OCI-LY7 (cell line): ENCODE measurements around the gene CCDC172. TPM values are rescaled to one million over a fixed set of nuclear protein-coding genes. Genes with fewer than 3 reads are reported as not detected.

Experiments
- BruUV-seq: library from RNA; stranded (reverse); fragments of 400-500 nt; replicated peaks from 2 replicates; lab custom pipeline; 2021; lab: Mats Ljungman, UMichigan
- CTCF ChIA-PET: fragments of 300-600 bp; sonication (Branson Sonifier 250); formaldehyde crosslinking; loops from one replicate; lab custom pipeline; 2022; ENCODE audit warnings: antibody characterized with exemption; ENCODE audit not compliant: unreplicated experiment; lab: Charles Lee
- POLR2A ChIA-PET: fragments of 300-600 bp; sonication (Branson Sonifier 250); formaldehyde crosslinking; loops from one replicate; lab custom pipeline; 2022; ENCODE audit warnings: antibody characterized with exemption; lab: Charles Lee
- DNase-seq: peaks from one replicate; pipeline ENCODE4 v3.0.0-alpha.2; 2015; ENCODE audit warnings: low spot score
- H2AFZ ChIP-seq: fragments of 200-600 bp; sonication (generic), shearing (Covaris generic); 2 replicates; pipeline ENCODE4 v1.6.1; 2014; ENCODE audit warnings: mild to moderate bottlenecking, antibody characterized with exemption, low read length, moderate library complexity
- H3K27ac ChIP-seq: fragments of 200-600 bp; sonication (generic); 2 replicates; pipeline ENCODE4 v1.5.1; 2014; ENCODE audit warnings: mixed run types, low read depth, mild to moderate bottlenecking, moderate library complexity, low read length, inconsistent platforms; ENCODE audit not compliant: poor library complexity, severe bottlenecking
- H3K36me3 ChIP-seq: fragments of 200-600 bp; sonication (generic); 2 replicates; pipeline ENCODE4 v1.6.1; 2014; ENCODE audit warnings: mild to moderate bottlenecking, antibody characterized with exemption, low read length, moderate library complexity, mixed read lengths; ENCODE audit not compliant: insufficient read depth
- H3K4me1 ChIP-seq: fragments of 200-600 bp; sonication (generic); 2 replicates; pipeline ENCODE4 v1.5.1; 2014; ENCODE audit warnings: mild to moderate bottlenecking, low read length; ENCODE audit not compliant: insufficient read depth, poor library complexity, severe bottlenecking
- H3K4me2 ChIP-seq: fragments of 200-600 bp; sonication (generic); 2 replicates; pipeline ENCODE4 v1.6.1; 2014; ENCODE audit warnings: mild to moderate bottlenecking, low read length
- H3K4me3 ChIP-seq: fragments of 200-600 bp; sonication (generic); 2 replicates; pipeline ENCODE4 v1.5.1; 2014; ENCODE audit warnings: mild to moderate bottlenecking, low read depth, low read length; ENCODE audit not compliant: poor library complexity, severe bottlenecking
- H3K79me2 ChIP-seq: fragments of 200-600 bp; sonication (generic); 2 replicates; pipeline ENCODE4 v1.6.1; 2016; ENCODE audit warnings: low read depth, mild to moderate bottlenecking, low read length, moderate library complexity, mixed read lengths; ENCODE audit not compliant: insufficient read depth
- H3K9me2 ChIP-seq: fragments of 200-600 bp; sonication (generic); 2 replicates; pipeline ENCODE4 v1.6.1; 2016; ENCODE audit warnings: mild to moderate bottlenecking, low read length, mixed read lengths; ENCODE audit not compliant: insufficient read depth
- H3K9me3 ChIP-seq: fragments of 200-600 bp; sonication (generic); 2 replicates; pipeline ENCODE4 v1.6.1; 2014; ENCODE audit warnings: mild to moderate bottlenecking, mixed run types, low read length, mixed read lengths
- H4K20me1 ChIP-seq: fragments of 200-600 bp; sonication (generic); 2 replicates; pipeline ENCODE4 v1.6.1; 2014; ENCODE audit warnings: mild to moderate bottlenecking, antibody characterized with exemption, low read length, moderate library complexity, mixed read lengths; ENCODE audit not compliant: insufficient read depth
- EZH2phosphoT487 ChIP-seq: fragments of 200-600 bp; sonication (generic); IDR thresholded peaks from 2 replicates; pipeline ENCODE4 v1.6.1; 2018; ENCODE audit warnings: low read depth, borderline replicate concordance, mild to moderate bottlenecking, mixed run types, antibody characterized with exemption, low read length, moderate library complexity, mixed read lengths
- intact Hi-C: fragments of 100-400 bp; cut with micrococcal nuclease; formaldehyde crosslinking; loops from one replicate; pipeline ENCODE4 v1.10.0; 2022; ENCODE audit not compliant: unreplicated experiment
- total RNA-seq, 2 experiments: library from RNA; depleted of rRNA in 1 of 2; stranded (reverse); fragments of >200 nt in 1 of 2; shearing (Covaris generic) in 1 of 2; gene quantifications; 2 replicates each; pipeline ENCODE4 v1.2.3, GENCODE V29; 2014 to 2022
- TF ChIP-seq, protein P1 (sequence below): fragments of 200-600 bp; sonication (generic); conservative IDR thresholded peaks from 2 replicates; pipeline ENCODE4 v1.5.1; 2014; ENCODE audit warnings: mild to moderate bottlenecking, antibody characterized with exemption, low read length, moderate library complexity, mixed read lengths

CCDC172 gene
- total RNA-seq, 2 experiments from 2014 or later: not detected

GRCh38 chr10:116382290-116382689 lies 58.0 kb downstream of the CCDC172 start:
- ChIA-PET CTCF (no interaction called here), POLR2A (no interaction called here)
- H3K79me2 ChIP-seq: no peaks in the 10 kb centered on the region
- intact Hi-C loops: loop anchor here (10.0 kb wide), 1 partner anchor 577 kb away; no protein-coding TSS in a partner anchor
- no peak overlapping the region for H2AFZ ChIP-seq
- no peaks in the 10 kb centered on the region for H4K20me1 ChIP-seq
- no peak for TF ChIP-seq EZH2phosphoT487
- TF ChIP-seq, protein P1, sequence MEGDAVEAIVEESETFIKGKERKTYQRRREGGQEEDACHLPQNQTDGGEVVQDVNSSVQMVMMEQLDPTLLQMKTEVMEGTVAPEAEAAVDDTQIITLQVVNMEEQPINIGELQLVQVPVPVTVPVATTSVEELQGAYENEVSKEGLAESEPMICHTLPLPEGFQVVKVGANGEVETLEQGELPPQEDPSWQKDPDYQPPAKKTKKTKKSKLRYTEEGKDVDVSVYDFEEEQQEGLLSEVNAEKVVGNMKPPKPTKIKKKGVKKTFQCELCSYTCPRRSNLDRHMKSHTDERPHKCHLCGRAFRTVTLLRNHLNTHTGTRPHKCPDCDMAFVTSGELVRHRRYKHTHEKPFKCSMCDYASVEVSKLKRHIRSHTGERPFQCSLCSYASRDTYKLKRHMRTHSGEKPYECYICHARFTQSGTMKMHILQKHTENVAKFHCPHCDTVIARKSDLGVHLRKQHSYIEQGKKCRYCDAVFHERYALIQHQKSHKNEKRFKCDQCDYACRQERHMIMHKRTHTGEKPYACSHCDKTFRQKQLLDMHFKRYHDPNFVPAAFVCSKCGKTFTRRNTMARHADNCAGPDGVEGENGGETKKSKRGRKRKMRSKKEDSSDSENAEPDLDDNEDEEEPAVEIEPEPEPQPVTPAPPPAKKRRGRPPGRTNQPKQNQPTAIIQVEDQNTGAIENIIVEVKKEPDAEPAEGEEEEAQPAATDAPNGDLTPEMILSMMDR: no peak
- no peaks in the 10 kb centered on the region for H3K9me2 ChIP-seq
- no peaks in the 10 kb centered on the region for H3K9me3 ChIP-seq
- H3K4me1 ChIP-seq: no peaks in the 10 kb centered on the region
- H3K27ac ChIP-seq: no peak overlapping the region
- no peak for DNase-seq
- no peak overlapping the region for H3K4me3 ChIP-seq
- H3K36me3 ChIP-seq: no peaks in the 10 kb centered on the region
- no TSS peak for BruUV-seq
- H3K4me2 ChIP-seq: no peak overlapping the region

DNA sequence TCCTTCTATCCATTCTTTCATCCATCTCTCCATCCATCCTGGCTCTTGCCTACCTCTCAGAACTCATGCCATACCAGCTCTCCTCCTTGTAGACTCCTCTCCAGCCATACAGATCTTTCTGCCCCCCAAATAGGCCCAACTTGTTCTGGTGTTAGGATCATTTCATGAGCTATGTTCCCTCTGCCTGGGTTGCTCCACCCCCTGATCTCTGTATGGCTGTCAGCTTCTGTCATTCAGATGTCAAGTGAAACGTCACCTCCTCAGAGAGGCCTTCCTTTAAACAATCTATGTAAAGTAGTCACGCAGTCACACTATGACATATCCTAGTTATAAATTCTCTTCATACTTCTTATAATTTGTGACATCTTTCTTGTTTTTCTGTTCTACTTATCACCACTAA lies 61.1 kb downstream of the CCDC172 start:
- intact Hi-C loops: loop anchor here (10.0 kb wide), 1 partner anchor 581 kb away; no protein-coding TSS in a partner anchor
- BruUV-seq: no TSS peak

More for the DNA sequence above, 61.1 kb downstream of the CCDC172 start:
- CTCF ChIA-PET: no interaction called here
- no peak for DNase-seq
- H3K36me3 ChIP-seq: no peaks in the 10 kb centered on the region
- H3K9me2 ChIP-seq: no peaks in the 10 kb centered on the region
- H3K79me2 ChIP-seq: no peaks in the 10 kb centered on the region
- TF ChIP-seq, protein P1: no peak
- no peak for TF ChIP-seq EZH2phosphoT487
- H3K27ac ChIP-seq: no peak overlapping the region
- H4K20me1 ChIP-seq: no peaks in the 10 kb centered on the region
- POLR2A ChIA-PET: interaction anchor here (0.5 kb wide), 1 partner anchor 520 kb away, joined by 3 read pairs; no protein-coding TSS in a partner anchor
- H3K4me2 ChIP-seq: no peak overlapping the region
- no peak overlapping the region for H2AFZ ChIP-seq
- no peak overlapping the region for H3K4me3 ChIP-seq
- no peaks in the 10 kb centered on the region for H3K9me3 ChIP-seq
- no peaks in the 10 kb centered on the region for H3K4me1 ChIP-seq
